ENCODE results near the gene IRF2BP2.

DNA sequence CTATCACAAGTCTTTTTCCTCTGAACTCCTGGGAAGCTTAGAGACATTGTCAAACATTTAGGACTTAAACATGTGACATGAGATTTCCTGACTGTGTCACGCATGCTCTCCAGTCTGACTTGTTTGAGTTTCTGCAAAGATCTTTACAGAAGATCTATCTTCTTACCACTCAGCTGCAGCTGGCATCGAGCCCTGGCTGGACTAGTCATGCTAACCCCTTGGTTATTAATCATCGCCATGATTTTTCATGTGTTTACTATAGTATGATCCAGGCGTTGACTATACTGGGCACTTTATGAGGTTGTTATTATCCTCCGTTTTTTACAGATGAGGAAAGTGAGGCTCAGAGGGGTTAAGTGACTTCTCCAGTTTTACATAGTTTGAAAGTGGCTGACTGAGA, 18.1 kb upstream of the IRF2BP2 start:
- TF ChIP-seq POLR2AphosphoS5 (IDR thresholded peaks at IDR 0.05; ENCODE audit: borderline replicate concordance, low read depth, low read length) (no peak), FOXP2 (optimal IDR thresholded peaks at IDR 0.05; ENCODE audit: control extremely low read depth, extremely low read length, insufficient read depth) (no peak)

Measured in SK-N-MC (cell line).